Astrocyte of the cerebellum (primary cell): Measurements from ENCODE around the gene HCN1.

Experiments
- DNase-seq: peaks from one replicate; pipeline ENCODE4 v3.0.0-alpha.2; 2011; ENCODE audit warnings: low read depth
- H3K4me3 ChIP-seq: 2 replicates; pipeline ENCODE4 v1.5.1; 2011; ENCODE audit warnings: mild to moderate bottlenecking, low read depth, low read length, moderate library complexity
- in situ Hi-C: cut with HindIII; loops from 2 replicates; pipeline ENCODE4 v1.10.0; 2017; ENCODE audit warnings: low sequenced_read_pairs
- TF ChIP-seq, protein P1 (sequence below): IDR thresholded peaks from 2 replicates; pipeline ENCODE4 v1.5.1; 2012; ENCODE audit warnings: low read length, low read depth, moderate library complexity, mild to moderate bottlenecking; ENCODE audit errors: missing control alignments

The HCN1 gene

DNA sequence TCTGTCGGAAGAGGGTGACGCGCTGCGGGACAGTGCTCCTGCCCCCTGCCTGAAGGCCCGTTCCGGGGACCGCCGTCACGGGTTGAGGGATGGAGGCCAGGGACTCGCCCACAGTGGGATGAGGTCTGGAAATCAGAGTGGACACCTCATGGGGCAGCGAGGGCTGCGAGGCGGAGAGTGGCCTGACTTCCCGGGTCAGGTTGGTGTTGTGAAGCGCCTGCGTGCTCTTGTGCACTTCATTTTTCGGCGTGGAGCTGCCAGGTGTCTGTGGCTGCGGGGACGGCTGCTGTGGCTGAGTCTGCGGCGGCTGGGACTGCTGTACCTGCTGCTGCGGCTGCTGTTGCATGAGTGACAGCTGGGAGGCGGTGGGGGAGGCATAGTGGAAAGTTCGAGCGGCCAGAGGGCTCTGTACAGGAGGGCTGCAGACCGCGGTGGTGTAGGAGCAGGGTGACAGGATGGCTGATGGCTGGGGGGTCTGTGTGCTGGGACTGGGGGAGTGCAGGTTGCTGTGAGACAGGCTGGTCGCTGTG lies 434.1 kb downstream of the HCN1 start:
- no peak for DNase-seq
- TF ChIP-seq, protein P1, sequence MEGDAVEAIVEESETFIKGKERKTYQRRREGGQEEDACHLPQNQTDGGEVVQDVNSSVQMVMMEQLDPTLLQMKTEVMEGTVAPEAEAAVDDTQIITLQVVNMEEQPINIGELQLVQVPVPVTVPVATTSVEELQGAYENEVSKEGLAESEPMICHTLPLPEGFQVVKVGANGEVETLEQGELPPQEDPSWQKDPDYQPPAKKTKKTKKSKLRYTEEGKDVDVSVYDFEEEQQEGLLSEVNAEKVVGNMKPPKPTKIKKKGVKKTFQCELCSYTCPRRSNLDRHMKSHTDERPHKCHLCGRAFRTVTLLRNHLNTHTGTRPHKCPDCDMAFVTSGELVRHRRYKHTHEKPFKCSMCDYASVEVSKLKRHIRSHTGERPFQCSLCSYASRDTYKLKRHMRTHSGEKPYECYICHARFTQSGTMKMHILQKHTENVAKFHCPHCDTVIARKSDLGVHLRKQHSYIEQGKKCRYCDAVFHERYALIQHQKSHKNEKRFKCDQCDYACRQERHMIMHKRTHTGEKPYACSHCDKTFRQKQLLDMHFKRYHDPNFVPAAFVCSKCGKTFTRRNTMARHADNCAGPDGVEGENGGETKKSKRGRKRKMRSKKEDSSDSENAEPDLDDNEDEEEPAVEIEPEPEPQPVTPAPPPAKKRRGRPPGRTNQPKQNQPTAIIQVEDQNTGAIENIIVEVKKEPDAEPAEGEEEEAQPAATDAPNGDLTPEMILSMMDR = no peak
- H3K4me3 ChIP-seq = no peak overlapping the region
- in situ Hi-C loops = no loop called here

DNA sequence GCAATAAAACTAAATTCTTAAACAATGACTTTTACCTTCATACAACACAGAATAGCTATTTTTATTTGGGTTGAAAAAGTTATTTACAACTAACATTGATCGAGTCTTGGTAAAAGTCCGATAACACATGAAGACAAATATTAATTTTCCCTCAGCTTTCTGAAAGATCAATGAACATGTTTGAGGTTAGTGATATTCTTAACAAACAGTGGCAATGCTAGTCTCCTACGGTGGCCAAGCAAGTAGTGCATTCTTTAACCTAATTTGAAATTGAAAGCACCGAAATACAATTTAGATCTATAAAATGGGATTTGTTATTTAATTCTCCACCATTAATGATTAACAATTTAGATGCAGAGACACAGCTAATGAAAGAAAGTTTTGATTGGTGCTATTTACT lies 435.1 kb downstream of the HCN1 start:
- TF ChIP-seq, protein P1 = no peak
- in situ Hi-C loops = no loop called here
- no peak overlapping the region for H3K4me3 ChIP-seq
- no peak for DNase-seq

DNA sequence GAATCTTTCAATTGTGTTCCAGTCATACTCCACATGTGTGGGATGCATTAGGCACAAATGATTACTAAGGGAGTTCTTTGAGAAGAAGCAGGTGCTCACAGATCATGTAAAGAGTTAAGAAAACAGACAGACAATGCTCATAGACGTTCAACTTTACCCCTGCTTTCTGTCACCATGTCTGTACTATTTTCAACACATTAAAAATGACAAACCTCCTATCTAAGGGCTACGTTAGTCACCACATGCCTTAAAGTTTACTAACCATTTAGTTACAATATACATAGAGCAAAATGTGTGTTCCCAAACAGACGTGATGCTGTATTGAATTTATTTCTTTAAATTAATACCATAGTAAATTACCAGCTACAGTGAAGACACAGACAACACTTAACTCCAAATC lies 435.9 kb downstream of the HCN1 start:
- H3K4me3 ChIP-seq = no peak overlapping the region
- TF ChIP-seq, protein P1 = no peak
- no peak for DNase-seq
- in situ Hi-C loops = no loop called here

DNA sequence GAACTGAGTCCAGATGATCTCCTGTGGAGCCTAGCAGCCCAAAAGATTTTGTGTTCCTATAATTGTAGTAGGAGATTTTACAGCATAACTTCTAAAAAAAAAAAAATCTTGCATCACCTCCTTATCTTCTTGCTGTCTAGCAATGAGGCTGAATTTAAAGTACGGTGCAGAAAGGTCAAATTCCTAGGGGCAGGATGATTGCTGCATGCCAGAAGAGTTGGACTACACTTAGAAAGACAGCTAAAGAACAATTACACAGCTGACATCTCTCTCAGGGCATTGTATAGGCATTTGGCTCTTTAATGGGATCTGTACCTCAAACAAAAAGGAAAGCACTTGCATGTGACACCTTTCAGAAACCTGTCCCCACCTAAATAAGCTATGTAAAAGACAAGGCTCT lies 443.2 kb downstream of the HCN1 start:
- TF ChIP-seq, protein P1 = no peak

GRCh38 chr5:45252541-45252940 lies 443.6 kb downstream of the HCN1 start:
- no peak for DNase-seq
- TF ChIP-seq, protein P1 = no peak
- in situ Hi-C loops = no loop called here
- H3K4me3 ChIP-seq = no peak overlapping the region

More for the DNA sequence above, 443.2 kb downstream of the HCN1 start:
- H3K4me3 ChIP-seq = no peak overlapping the region
- no peak for DNase-seq
- in situ Hi-C loops = no loop called here

GRCh38 chr5:45225571-45226031 lies 470.6 kb downstream of the HCN1 start:
- TF ChIP-seq, protein P1 = no peak
- in situ Hi-C loops = no loop called here
- no peak for DNase-seq
- H3K4me3 ChIP-seq = no peak overlapping the region

DNA sequence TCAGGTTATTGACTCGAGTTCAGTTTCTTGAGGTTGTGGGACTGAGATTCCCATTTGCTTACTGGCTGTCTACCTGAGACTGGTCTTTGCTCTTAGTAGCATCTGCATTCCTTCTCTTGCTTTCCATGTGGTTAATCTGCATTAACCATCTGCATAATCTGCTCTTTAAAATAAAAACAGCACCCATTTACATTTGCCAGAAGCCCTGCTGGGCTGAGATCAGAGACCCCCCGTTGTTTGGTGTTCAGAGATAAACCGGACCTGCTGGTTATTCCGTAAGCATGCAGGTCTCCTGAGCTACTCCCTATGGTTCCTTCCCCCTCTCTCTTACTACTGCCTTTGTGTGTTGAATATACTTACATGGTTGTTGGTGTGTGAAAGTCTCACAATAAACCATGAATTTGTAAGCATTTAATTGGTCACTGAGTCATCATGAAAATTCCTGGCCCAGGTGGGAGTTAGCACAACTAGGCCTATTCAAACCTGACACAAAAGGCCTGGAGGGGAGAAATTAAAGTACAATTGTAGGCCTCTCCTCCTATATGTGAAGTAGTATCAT lies 490.7 kb downstream of the HCN1 start:
- H3K4me3 ChIP-seq = no peak overlapping the region
- in situ Hi-C loops = no loop called here
- TF ChIP-seq, protein P1 = no peak
- DNase-seq = no peak
